Measurements from ENCODE around the gene SLFN12L. TPM values are rescaled to one million over a fixed set of nuclear protein-coding genes. Genes with fewer than 3 reads are reported as not detected.
A peak's percentile ranks its signal among the peaks of the same experiment; 100 is the strongest.
"Not testable (repeated sequence)": the region's sequence is repeated elsewhere in the genome, so short reads cannot be mapped to it uniquely, and the experiment has no call there.

SLFN12L gene
- total RNA-seq, 6 experiments from 2014 or later = 0.32 to 2.6 (median 0.69) TPM; not detected in 1

GRCh38 chr17:35523296-35523695 lies 14.2 kb downstream of the SLFN12L start:
- no peak overlapping the region for H3K27ac ChIP-seq
- H3K27me3 ChIP-seq = no peaks in the 10 kb centered on the region
- no peaks in the 10 kb centered on the region for H3K4me1 ChIP-seq
- no peaks in the 10 kb centered on the region for H3K9me3 ChIP-seq
- ATAC-seq (no peak), DNase-seq (no peak)
- no peak for TF ChIP-seq CTCF (IDR thresholded peaks at IDR 0.05)
- TF ChIP-seq POLR2A (IDR thresholded peaks at IDR 0.05) = no peak
- WGBS (ENCODE audit: insufficient coverage, low coverage, low lambda C conversion rate, missing lambda C conversion rate) = 55% methylated on average over 4 of the region's 4 CpGs
- intact Hi-C loops (cut with DNase I) = no loop called here
- H3K36me3 ChIP-seq = no peaks in the 10 kb centered on the region
- H3K4me3 ChIP-seq = no peak overlapping the region

GRCh38 chr17:35521654-35522256 lies 15.7 kb downstream of the SLFN12L start:
- H3K27ac ChIP-seq; H3K9me3 ChIP-seq; intact Hi-C loops (cut with DNase I); H3K4me1 ChIP-seq; H3K4me3 ChIP-seq; DNase-seq; H3K36me3 ChIP-seq; H3K27me3 ChIP-seq: not testable (repeated sequence)
- WGBS (ENCODE audit: insufficient coverage, low coverage, low lambda C conversion rate, missing lambda C conversion rate) = 23% methylated on average over 5 of the region's 5 CpGs
- ATAC-seq = peak in 2 of 4 donors; percentile 46 to 48

GRCh38 chr17:35521150-35521549 lies 16.3 kb downstream of the SLFN12L start:
- no peaks in the 10 kb centered on the region for H3K4me1 ChIP-seq
- no peak overlapping the region for H3K4me3 ChIP-seq
- H3K27me3 ChIP-seq = no peaks in the 10 kb centered on the region
- H3K36me3 ChIP-seq = no peaks in the 10 kb centered on the region
- H3K9me3 ChIP-seq = no peaks in the 10 kb centered on the region
- intact Hi-C loops (cut with DNase I) = no loop called here
- no peak for DNase-seq
- H3K27ac ChIP-seq = no peak overlapping the region
- TF ChIP-seq POLR2A (IDR thresholded peaks at IDR 0.05) = no peak
- WGBS (ENCODE audit: insufficient coverage, low coverage, low lambda C conversion rate, missing lambda C conversion rate) = 50% methylated on average over 1 of the region's 1 CpG
- peak in 1 of 4 donors; percentile 44 for ATAC-seq

- WGBS (ENCODE audit: insufficient coverage, low coverage, low lambda C conversion rate, missing lambda C conversion rate) = 56% methylated on average over 7 of the region's 8 CpGs
- Histone ChIP-seq H3K9me3 (no peaks in the 10 kb centered on the region), H3K27ac (no peak overlapping the region), H3K4me1 (no peaks in the 10 kb centered on the region), H3K27me3 (no peaks in the 10 kb centered on the region), H3K4me3 (no peak overlapping the region), H3K36me3 (no peaks in the 10 kb centered on the region)
- DNase-seq = no peak
- intact Hi-C loops (cut with DNase I) = no loop called here
- TF ChIP-seq POLR2A (IDR thresholded peaks at IDR 0.05) = no peak
- TF ChIP-seq CTCF (IDR thresholded peaks at IDR 0.05) = no peak
- no peak for ATAC-seq
Observed at GRCh38 chr17:35519906-35520442, 17.5 kb downstream of the SLFN12L start.

- intact Hi-C loops (cut with DNase I) = no loop called here
- Histone ChIP-seq H3K27ac (no peak overlapping the region), H3K4me3 (no peak overlapping the region), H3K9me3 (no peaks in the 10 kb centered on the region), H3K27me3 (no peaks in the 10 kb centered on the region), H3K36me3 (no peaks in the 10 kb centered on the region), H3K4me1 (no peaks in the 10 kb centered on the region)
- DNase-seq = no peak
- TF ChIP-seq POLR2A (IDR thresholded peaks at IDR 0.05) (no peak), CTCF (IDR thresholded peaks at IDR 0.05) (no peak)
- 81% methylated on average over 3 of the region's 3 CpGs for WGBS (ENCODE audit: insufficient coverage, low coverage, low lambda C conversion rate, missing lambda C conversion rate)
- ATAC-seq = no peak
Observed at GRCh38 chr17:35519439-35519838, 18.0 kb downstream of the SLFN12L start.

GRCh38 chr17:35518431-35518830 lies 19.0 kb downstream of the SLFN12L start:
- H3K4me1 ChIP-seq; ATAC-seq; H3K36me3 ChIP-seq; intact Hi-C loops (cut with DNase I); H3K9me3 ChIP-seq; H3K27me3 ChIP-seq; H3K27ac ChIP-seq; H3K4me3 ChIP-seq; DNase-seq: not testable (repeated sequence)
- 56% methylated on average over 5 of the region's 5 CpGs for WGBS (ENCODE audit: insufficient coverage, low coverage, low lambda C conversion rate, missing lambda C conversion rate)
